Fibroblast of skin of back (primary cell): ENCODE measurements around the gene DOCK8. TPM values are rescaled to one million over a fixed set of nuclear protein-coding genes. Genes with fewer than 3 reads are reported as not detected.
"Not testable (repeated sequence)": the region's sequence is repeated elsewhere in the genome, so short reads cannot be mapped to it uniquely, and the experiment has no call there.

Source experiments
- DNase-seq: peaks from one replicate; pipeline ENCODE4 v3.0.0-alpha.2; 2013
- polyA plus RNA-seq, 2 experiments: library from polyadenylated mRNA; unstranded; fragments of 120-200 nt; gene quantifications; one replicate each; pipeline ENCODE4 v1.2.1, GENCODE V29; 2013; ENCODE audit not compliant: insufficient read length in 2 of 2

Gene DOCK8
- polyA plus RNA-seq (2013, experiment 1 of 2; ENCODE audit: insufficient read length) = not detected
- polyA plus RNA-seq (2013, experiment 2 of 2; ENCODE audit: insufficient read length) = not detected

GRCh38 chr9:214648-215493, at the start of gene DOCK8:
TSS of gene DOCK8 (plus strand) at chr9:214865. CDS start at chr9:214977, 112 bp downstream.
- peak; percentile 10 for DNase-seq

- DNase-seq = not testable (repeated sequence)
Observed at GRCh38 chr9:169757-170156, 44.9 kb upstream of the DOCK8 start.

- DNase-seq = not testable (repeated sequence)
Observed at GRCh38 chr9:178140-178825, 36.4 kb upstream of the DOCK8 start.

- not testable (repeated sequence) for DNase-seq
Observed at GRCh38 chr9:178970-179383, 35.7 kb upstream of the DOCK8 start, which contains the start of gene ZNG1A. TSS of gene ZNG1A (minus strand) at chr9:179056. CDS start at chr9:178969, 87 bp downstream.

GRCh38 chr9:199601-200000, 15.1 kb upstream of the DOCK8 start:
- DNase-seq = not testable (repeated sequence)

- DNase-seq = no peak
Observed at GRCh38 chr9:206481-206880, 8.2 kb upstream of the DOCK8 start.

GRCh38 chr9:209143-209758, 5.4 kb upstream of the DOCK8 start:
- DNase-seq = no peak

GRCh38 chr9:211036-211435, 3.6 kb upstream of the DOCK8 start:
- DNase-seq = no peak

GRCh38 chr9:211557-211956, 3.1 kb upstream of the DOCK8 start:
- DNase-seq = no peak

- no peak for DNase-seq
Observed at GRCh38 chr9:212297-212696, 2.4 kb upstream of the DOCK8 start.

- DNase-seq = not testable (repeated sequence)
Observed at GRCh38 chr9:213901-214300, 764 bp upstream of the DOCK8 start.

- no peak for DNase-seq
Observed at GRCh38 chr9:214351-214647, 366 bp upstream of the DOCK8 start.

- DNase-seq = no peak
Observed at GRCh38 chr9:215631-216155, 1.0 kb downstream of the DOCK8 start.

GRCh38 chr9:216866-217265, 2.2 kb downstream of the DOCK8 start:
- DNase-seq = no peak

- DNase-seq = no peak
Observed at GRCh38 chr9:217950-218349, 3.3 kb downstream of the DOCK8 start.

- not testable (repeated sequence) for DNase-seq
Observed at GRCh38 chr9:219036-219435, 4.4 kb downstream of the DOCK8 start.

GRCh38 chr9:219670-220365, 5.2 kb downstream of the DOCK8 start:
- DNase-seq = no peak

- DNase-seq = no peak
Observed at GRCh38 chr9:221989-222776, 7.5 kb downstream of the DOCK8 start.

- no peak for DNase-seq
Observed at GRCh38 chr9:223152-223551, 8.5 kb downstream of the DOCK8 start.

- DNase-seq = no peak
Observed at GRCh38 chr9:224026-224425, 9.4 kb downstream of the DOCK8 start.
